ENCODE data around the gene GPR21.

- TF ChIP-seq CTCF (IDR thresholded peaks at IDR 0.05), result no peak
- no peak for TF ChIP-seq POLR2AphosphoS5 (IDR thresholded peaks at IDR 0.05)
- TF ChIP-seq POLR2A (IDR thresholded peaks at IDR 0.05), result no peak
Measured at GRCh38 chr9:123073991-123074422, 40.5 kb downstream of the GPR21 start.

All from suprapubic skin (tissue), 4 donors.